WTC11 (cell line): ENCODE results near the gene SMPDL3A. TPM values are rescaled to one million over a fixed set of nuclear protein-coding genes. Genes with fewer than 3 reads are reported as not detected.

Experiments
- ATF1 ChIP-seq: sonication (generic); formaldehyde crosslinking; IDR thresholded peaks from 2 replicates; pipeline ENCODE4 v1.8.1; 2023; ENCODE audit warnings: mild to moderate bottlenecking, moderate library complexity, missing genetic modification reagents
- ATF3 ChIP-seq: sonication (generic); formaldehyde crosslinking; conservative IDR thresholded peaks from 2 replicates; pipeline ENCODE4 v1.8.1; 2022; ENCODE audit warnings: mild to moderate bottlenecking, missing genetic modification reagents
- CREB1 ChIP-seq: sonication (generic); formaldehyde crosslinking; IDR thresholded peaks from 2 replicates; pipeline ENCODE4 v1.8.0; 2023; ENCODE audit warnings: mild to moderate bottlenecking, missing genetic modification reagents
- CREM ChIP-seq: sonication (generic); formaldehyde crosslinking; IDR thresholded peaks from 2 replicates; pipeline ENCODE4 v1.8.1; 2022; ENCODE audit warnings: mild to moderate bottlenecking, missing genetic modification reagents, moderate library complexity
- E2F1 ChIP-seq: sonication (generic); formaldehyde crosslinking; IDR thresholded peaks from 2 replicates; pipeline ENCODE4 v1.8.0; 2022; ENCODE audit warnings: mild to moderate bottlenecking, missing genetic modification reagents
- ERG ChIP-seq: fragments of 250-450 bp; sonication (Bioruptor Pico); IDR thresholded peaks from 2 replicates; pipeline ENCODE4 v1.8.0; 2021; ENCODE audit warnings: mild to moderate bottlenecking
- FOXP1 ChIP-seq: sonication (generic); formaldehyde crosslinking; IDR thresholded peaks from 2 replicates; pipeline ENCODE4 v1.8.0; 2022; ENCODE audit warnings: missing genetic modification reagents, mild to moderate bottlenecking, moderate library complexity, borderline replicate concordance
- GABPB1 ChIP-seq: sonication (generic); formaldehyde crosslinking; IDR thresholded peaks from 2 replicates; pipeline ENCODE4 v1.8.1; 2023; ENCODE audit warnings: mild to moderate bottlenecking, missing genetic modification reagents
- HMGXB4 ChIP-seq: sonication (generic); formaldehyde crosslinking; IDR thresholded peaks from 2 replicates; pipeline ENCODE4 v1.8.1; 2023; ENCODE audit warnings: mild to moderate bottlenecking, moderate library complexity, missing genetic modification reagents
- JAZF1 ChIP-seq: fragments of 250-450 bp; sonication (Bioruptor Pico); IDR thresholded peaks from 2 replicates; pipeline ENCODE4 v1.9.0; 2021; ENCODE audit warnings: moderate library complexity, mild to moderate bottlenecking, inconsistent platforms
- MAX ChIP-seq: sonication (generic); formaldehyde crosslinking; IDR thresholded peaks from 2 replicates; pipeline ENCODE4 v1.8.0; 2022; ENCODE audit warnings: mild to moderate bottlenecking, missing genetic modification reagents
- NFE2L1 ChIP-seq: sonication (generic); formaldehyde crosslinking; IDR thresholded peaks from 2 replicates; pipeline ENCODE4 v1.8.1; 2023; ENCODE audit warnings: missing genetic modification reagents
- NR2C2 ChIP-seq: sonication (generic); formaldehyde crosslinking; IDR thresholded peaks from 2 replicates; pipeline ENCODE4 v1.8.0; 2022; ENCODE audit warnings: mild to moderate bottlenecking, missing genetic modification reagents
- NR3C1 ChIP-seq: sonication (generic); formaldehyde crosslinking; conservative IDR thresholded peaks from 2 replicates; pipeline ENCODE4 v1.8.1; 2023; ENCODE audit warnings: low read depth, mild to moderate bottlenecking, missing genetic modification reagents
- PRDM15 ChIP-seq: sonication (generic); formaldehyde crosslinking; IDR thresholded peaks from 2 replicates; pipeline ENCODE4 v1.8.0; 2022; ENCODE audit warnings: missing genetic modification reagents
- PREB ChIP-seq: sonication (generic); formaldehyde crosslinking; IDR thresholded peaks from 2 replicates; pipeline ENCODE4 v1.8.1; 2022; ENCODE audit warnings: mild to moderate bottlenecking, missing genetic modification reagents, moderate library complexity, borderline replicate concordance
- RELA ChIP-seq: sonication (generic); formaldehyde crosslinking; IDR thresholded peaks from 2 replicates; pipeline ENCODE4 v1.8.1; 2022; ENCODE audit warnings: missing genetic modification reagents, mild to moderate bottlenecking, borderline replicate concordance
- SMAD4 ChIP-seq: sonication (generic); formaldehyde crosslinking; IDR thresholded peaks from 2 replicates; pipeline ENCODE4 v1.8.0; 2022; ENCODE audit warnings: mild to moderate bottlenecking, missing genetic modification reagents
- TP53 ChIP-seq: sonication (generic); formaldehyde crosslinking; IDR thresholded peaks from 2 replicates; pipeline ENCODE4 v1.8.1; 2023; ENCODE audit warnings: mild to moderate bottlenecking, missing genetic modification reagents
- ZBTB43 ChIP-seq: sonication (generic); formaldehyde crosslinking; IDR thresholded peaks from 2 replicates; pipeline ENCODE4 v1.8.1; 2023; ENCODE audit warnings: mild to moderate bottlenecking, missing genetic modification reagents
- ZNF263 ChIP-seq: sonication (generic); formaldehyde crosslinking; IDR thresholded peaks from 2 replicates; pipeline ENCODE4 v1.8.1; 2022; ENCODE audit warnings: low read depth, mild to moderate bottlenecking, moderate library complexity, missing genetic modification reagents
- ZNF512 ChIP-seq: sonication (generic); formaldehyde crosslinking; IDR thresholded peaks from 2 replicates; pipeline ENCODE4 v1.8.1; 2022; ENCODE audit warnings: missing genetic modification reagents, borderline replicate concordance
- ZNF671 ChIP-seq: fragments of 250-450 bp; sonication (Bioruptor Pico); IDR thresholded peaks from 2 replicates; pipeline ENCODE4 v1.8.0; 2021; ENCODE audit warnings: mild to moderate bottlenecking
- total RNA-seq: library from RNA; stranded (reverse); gene quantifications from 3 replicates; pipeline ENCODE4 v1.2.3, GENCODE V29; 2021

The SMPDL3A gene
- total RNA-seq, 1 experiment from 2014 or later: 2.1 TPM

- TF ChIP-seq PRDM15 (CRISPR knock-in tag) (no peak), PREB (CRISPR knock-in tag) (0 out of 2 replicates have a peak, but pooled peaks have one; percentile 29), E2F1 (CRISPR knock-in tag) (no peak), JAZF1 (CRISPR knock-in tag) (no peak), ZBTB43 (CRISPR knock-in tag) (peak; percentile 78), CREM (CRISPR knock-in tag) (peak; percentile 78; the same call in 1 of the 2 replicates), ZNF512 (CRISPR knock-in tag) (no peak), NR3C1 (CRISPR knock-in tag) (peak; percentile 89; the same call in 1 of the 2 replicates), CREB1 (CRISPR knock-in tag) (no peak), ATF3 (no peak), ZNF263 (CRISPR knock-in tag) (no peak), FOXP1 (peak; percentile 93; the same call in 1 of the 2 replicates), NR2C2 (CRISPR knock-in tag) (no peak), HMGXB4 (CRISPR knock-in tag) (peak; percentile 99), TP53 (CRISPR knock-in tag) (peak; percentile 84; the same call in 1 of the 2 replicates), MAX (CRISPR knock-in tag) (peak; percentile 91), GABPB1 (CRISPR knock-in tag) (peak; percentile 71), ATF1 (CRISPR knock-in tag) (no peak), ZNF671 (no peak), RELA (CRISPR knock-in tag) (peak; percentile 73; the same call in 1 of the 2 replicates), NFE2L1 (peak; percentile 56; the same call in 1 of the 2 replicates), ERG (CRISPR knock-in tag) (no peak), SMAD4 (CRISPR knock-in tag) (no peak)
Observed at GRCh38 chr6:122789182-122790027, at the start of gene SMPDL3A (continued).
